Daoy (cell line): ENCODE data around the gene TTF2. TPM values are rescaled to one million over a fixed set of nuclear protein-coding genes. Genes with fewer than 3 reads are reported as not detected.
A peak's percentile ranks its signal among the peaks of the same experiment; 100 is the strongest.

Experiments
- DNase-seq: peaks from one replicate; pipeline ENCODE4 v3.0.0-alpha.2; 2015; ENCODE audit warnings: low read depth
- total RNA-seq: library from RNA; depleted of rRNA; stranded (reverse); fragments of >200 nt; shearing (Covaris generic); gene quantifications from 2 replicates; pipeline ENCODE4 v1.2.3, GENCODE V29; 2014; rRNA removed

The TTF2 gene
- total RNA-seq: 58.7 and 75.6 TPM in 2 replicates

GRCh38 chr1:117059678-117060440, at the start of gene TTF2:
Gene TTF2, plus strand, starts transcription at chr1:117060326. Its CDS starts 21 bp downstream, at chr1:117060347.
- DNase-seq: peak; percentile 100

- DNase-seq: no peak
These were observed 48.8 kb upstream of the TTF2 start for GRCh38 chr1:117011334-117011733.

GRCh38 chr1:117013309-117013858, 46.7 kb upstream of the TTF2 start:
- DNase-seq: no peak

- DNase-seq: peak; percentile 70
These were observed 45.9 kb upstream of the TTF2 start for GRCh38 chr1:117014209-117014608.

GRCh38 chr1:117015724-117016123, 44.4 kb upstream of the TTF2 start:
- no peak for DNase-seq

- DNase-seq: no peak
These were observed 43.1 kb upstream of the TTF2 start for GRCh38 chr1:117017062-117017461.

GRCh38 chr1:117017648-117018047, 42.5 kb upstream of the TTF2 start:
- no peak for DNase-seq

- DNase-seq: no peak
These were observed 39.5 kb upstream of the TTF2 start for GRCh38 chr1:117020526-117021156.

- no peak for DNase-seq
These were observed 38.0 kb upstream of the TTF2 start for GRCh38 chr1:117022114-117022513.

GRCh38 chr1:117025568-117025967, 34.6 kb upstream of the TTF2 start:
- DNase-seq: no peak

GRCh38 chr1:117026361-117026760, 33.8 kb upstream of the TTF2 start:
- no peak for DNase-seq

GRCh38 chr1:117029685-117030084, 30.4 kb upstream of the TTF2 start:
- DNase-seq: no peak

GRCh38 chr1:117030271-117030877, 29.8 kb upstream of the TTF2 start:
- no peak for DNase-seq

- no peak for DNase-seq
These were observed 27.9 kb upstream of the TTF2 start for GRCh38 chr1:117032266-117032665.

- no peak for DNase-seq
These were observed 27.2 kb upstream of the TTF2 start for GRCh38 chr1:117032681-117033539.

GRCh38 chr1:117033772-117034171, 26.4 kb upstream of the TTF2 start:
- no peak for DNase-seq

- no peak for DNase-seq
These were observed 25.3 kb upstream of the TTF2 start for GRCh38 chr1:117034791-117035290.

- DNase-seq: no peak
These were observed 24.1 kb upstream of the TTF2 start for GRCh38 chr1:117036018-117036461.

- no peak for DNase-seq
These were observed 22.3 kb upstream of the TTF2 start for GRCh38 chr1:117037802-117038201.

GRCh38 chr1:117038236-117038635, 21.9 kb upstream of the TTF2 start:
- DNase-seq: no peak

- no peak for DNase-seq
These were observed 15.9 kb upstream of the TTF2 start for GRCh38 chr1:117044217-117044616.
